ENCODE results near the gene PRSS8. TPM values are rescaled to one million over a fixed set of nuclear protein-coding genes. Genes with fewer than 3 reads are reported as not detected.

The PRSS8 gene
- total RNA-seq, 1 donor from 2014 or later, result not detected

DNA sequence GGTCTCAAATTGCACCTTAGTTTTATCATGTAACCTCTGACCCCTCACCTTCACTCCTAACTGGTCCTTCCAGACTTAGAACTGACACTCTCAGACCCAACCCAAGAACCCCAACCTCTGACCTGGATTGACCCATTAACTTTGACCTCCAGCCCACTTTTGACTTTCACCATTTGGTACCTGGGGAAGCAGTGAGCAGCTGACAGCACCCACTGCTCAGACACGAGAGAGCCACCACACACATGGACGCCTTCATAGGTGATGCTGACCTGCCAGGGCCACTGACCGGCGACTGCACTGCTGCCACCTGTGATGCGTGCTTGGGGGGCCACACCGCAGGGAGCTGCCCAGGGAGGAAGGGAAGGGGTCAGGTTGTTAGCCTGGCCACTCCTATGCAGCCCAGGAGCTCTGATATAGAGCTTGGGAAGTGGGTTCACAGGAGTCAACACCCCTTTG is 2.5 kb downstream of the PRSS8 start:
- Mint-ChIP-seq H3K27me3 (ENCODE audit: low read depth) (no peaks in the 10 kb centered on the region), H3K27ac (ENCODE audit: unreplicated experiment) (no peak overlapping the region), H3K9me3 (ENCODE audit: low read depth) (no peaks in the 10 kb centered on the region), H3K4me1 (ENCODE audit: low read depth) (peaks cover 5% of the 10 kb centered on the region), H3K4me3 (ENCODE audit: unreplicated experiment) (no peak overlapping the region), H3K36me3 (ENCODE audit: low read depth) (peaks cover 2% of the 10 kb centered on the region)
- TF ChIP-seq, protein P1, sequence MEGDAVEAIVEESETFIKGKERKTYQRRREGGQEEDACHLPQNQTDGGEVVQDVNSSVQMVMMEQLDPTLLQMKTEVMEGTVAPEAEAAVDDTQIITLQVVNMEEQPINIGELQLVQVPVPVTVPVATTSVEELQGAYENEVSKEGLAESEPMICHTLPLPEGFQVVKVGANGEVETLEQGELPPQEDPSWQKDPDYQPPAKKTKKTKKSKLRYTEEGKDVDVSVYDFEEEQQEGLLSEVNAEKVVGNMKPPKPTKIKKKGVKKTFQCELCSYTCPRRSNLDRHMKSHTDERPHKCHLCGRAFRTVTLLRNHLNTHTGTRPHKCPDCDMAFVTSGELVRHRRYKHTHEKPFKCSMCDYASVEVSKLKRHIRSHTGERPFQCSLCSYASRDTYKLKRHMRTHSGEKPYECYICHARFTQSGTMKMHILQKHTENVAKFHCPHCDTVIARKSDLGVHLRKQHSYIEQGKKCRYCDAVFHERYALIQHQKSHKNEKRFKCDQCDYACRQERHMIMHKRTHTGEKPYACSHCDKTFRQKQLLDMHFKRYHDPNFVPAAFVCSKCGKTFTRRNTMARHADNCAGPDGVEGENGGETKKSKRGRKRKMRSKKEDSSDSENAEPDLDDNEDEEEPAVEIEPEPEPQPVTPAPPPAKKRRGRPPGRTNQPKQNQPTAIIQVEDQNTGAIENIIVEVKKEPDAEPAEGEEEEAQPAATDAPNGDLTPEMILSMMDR (IDR thresholded peaks at IDR 0.05), result no peak
- DNase-seq (ENCODE audit: low spot score), result no peak

DNA sequence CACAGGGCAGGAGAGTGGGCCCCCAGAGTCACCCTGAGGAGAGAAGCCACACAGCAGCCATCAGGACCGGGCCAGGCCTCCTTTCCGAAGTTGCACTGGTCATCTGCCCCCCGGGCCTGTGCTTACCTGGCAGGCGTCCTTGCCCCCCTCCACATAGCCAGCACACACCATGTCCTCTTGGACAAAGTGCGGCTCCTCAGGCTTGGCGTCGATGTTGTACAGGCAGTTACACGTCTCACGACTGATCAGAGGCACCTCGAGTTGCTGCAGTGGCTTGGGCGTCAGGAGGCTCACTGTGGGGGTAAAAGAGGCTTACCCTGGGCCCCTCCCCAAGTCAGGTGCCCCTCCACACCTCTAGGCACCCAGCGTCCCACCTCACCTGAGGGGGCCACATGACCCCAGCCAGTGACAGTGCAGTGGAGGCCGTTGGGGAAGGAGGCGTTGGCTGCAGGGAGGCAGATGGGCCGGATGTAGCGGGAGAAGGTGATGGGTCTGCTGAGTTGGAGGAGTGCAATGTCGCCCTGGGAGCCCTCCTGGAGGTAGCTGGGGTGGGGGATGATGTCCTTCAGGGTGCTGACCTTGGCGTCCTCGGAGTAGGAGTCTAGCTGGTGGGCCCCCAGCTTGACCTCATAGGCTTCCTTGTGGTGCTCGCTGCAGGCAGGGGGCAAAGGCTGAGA is 3.1 kb downstream of the PRSS8 start:
- no peaks in the 10 kb centered on the region for H3K27me3 Mint-ChIP-seq (ENCODE audit: low read depth)
- no peak overlapping the region for H3K27ac Mint-ChIP-seq (ENCODE audit: unreplicated experiment)
- peaks cover 6% of the 10 kb centered on the region for H3K36me3 Mint-ChIP-seq (ENCODE audit: low read depth)
- TF ChIP-seq, protein P1 (IDR thresholded peaks at IDR 0.05), result no peak
- DNase-seq (ENCODE audit: low spot score), result no peak
- H3K4me1 Mint-ChIP-seq (ENCODE audit: low read depth), result peaks cover 5% of the 10 kb centered on the region
- no peak overlapping the region for H3K4me3 Mint-ChIP-seq (ENCODE audit: unreplicated experiment)
- no peaks in the 10 kb centered on the region for H3K9me3 Mint-ChIP-seq (ENCODE audit: low read depth)

DNA sequence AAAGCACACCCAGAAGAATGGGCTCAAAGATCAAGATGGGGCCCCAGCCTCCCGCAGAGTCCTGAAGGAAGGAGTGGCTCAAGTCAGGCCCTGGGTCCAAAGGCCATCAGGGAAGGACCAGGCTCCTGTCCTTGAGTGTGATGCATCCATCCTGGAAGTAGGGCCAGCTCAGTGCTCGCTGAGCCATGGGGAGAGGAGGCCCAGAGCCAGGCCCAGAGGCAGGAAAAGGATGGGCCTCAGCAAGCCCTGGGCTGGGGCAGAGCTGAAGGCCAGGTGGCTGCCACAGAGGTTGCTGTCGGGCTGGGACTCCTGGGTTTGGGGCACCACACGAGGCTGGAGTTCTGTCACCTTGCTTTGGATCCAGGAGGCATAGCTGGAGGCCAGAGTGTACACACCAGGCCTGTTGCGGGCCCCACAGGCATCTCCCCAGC is 3.7 kb downstream of the PRSS8 start:
- TF ChIP-seq, protein P1 (IDR thresholded peaks at IDR 0.05), result no peak
- peaks cover 6% of the 10 kb centered on the region for H3K36me3 Mint-ChIP-seq (ENCODE audit: low read depth)
- no peaks in the 10 kb centered on the region for H3K27me3 Mint-ChIP-seq (ENCODE audit: low read depth)
- DNase-seq (ENCODE audit: low spot score), result no peak
- H3K4me1 Mint-ChIP-seq (ENCODE audit: low read depth), result peaks cover 5% of the 10 kb centered on the region
- H3K9me3 Mint-ChIP-seq (ENCODE audit: low read depth), result no peaks in the 10 kb centered on the region
- H3K4me3 Mint-ChIP-seq (ENCODE audit: unreplicated experiment), result no peak overlapping the region
- H3K27ac Mint-ChIP-seq (ENCODE audit: unreplicated experiment), result no peak overlapping the region

DNA sequence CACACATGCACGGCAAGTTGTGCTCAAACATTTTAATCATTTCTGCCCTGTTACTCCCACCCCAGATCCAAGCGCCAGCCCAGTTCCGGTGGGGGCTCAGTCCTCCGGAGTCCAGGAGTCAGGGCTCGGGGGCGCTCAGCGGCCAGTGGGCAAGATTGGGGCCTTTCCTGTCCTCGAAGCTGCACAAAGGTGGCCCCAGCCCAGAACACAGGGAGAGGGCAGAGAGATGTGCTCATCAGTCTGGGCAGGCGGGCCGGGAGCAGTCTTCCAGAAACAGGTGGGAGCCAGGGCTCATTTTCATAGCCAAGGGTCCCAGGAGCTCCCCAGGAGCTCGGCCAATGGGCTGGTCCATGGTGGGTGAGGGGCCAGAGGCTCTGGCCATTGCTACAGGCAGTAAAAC is 4.1 kb downstream of the PRSS8 start:
- Mint-ChIP-seq H3K27ac (ENCODE audit: unreplicated experiment) (no peak overlapping the region), H3K4me1 (ENCODE audit: low read depth) (peaks cover 5% of the 10 kb centered on the region), H3K9me3 (ENCODE audit: low read depth) (no peaks in the 10 kb centered on the region), H3K36me3 (ENCODE audit: low read depth) (peaks cover 6% of the 10 kb centered on the region), H3K4me3 (ENCODE audit: unreplicated experiment) (no peak overlapping the region), H3K27me3 (ENCODE audit: low read depth) (no peaks in the 10 kb centered on the region)
- TF ChIP-seq, protein P1 (IDR thresholded peaks at IDR 0.05), result no peak
- DNase-seq (ENCODE audit: low spot score), result no peak

DNA sequence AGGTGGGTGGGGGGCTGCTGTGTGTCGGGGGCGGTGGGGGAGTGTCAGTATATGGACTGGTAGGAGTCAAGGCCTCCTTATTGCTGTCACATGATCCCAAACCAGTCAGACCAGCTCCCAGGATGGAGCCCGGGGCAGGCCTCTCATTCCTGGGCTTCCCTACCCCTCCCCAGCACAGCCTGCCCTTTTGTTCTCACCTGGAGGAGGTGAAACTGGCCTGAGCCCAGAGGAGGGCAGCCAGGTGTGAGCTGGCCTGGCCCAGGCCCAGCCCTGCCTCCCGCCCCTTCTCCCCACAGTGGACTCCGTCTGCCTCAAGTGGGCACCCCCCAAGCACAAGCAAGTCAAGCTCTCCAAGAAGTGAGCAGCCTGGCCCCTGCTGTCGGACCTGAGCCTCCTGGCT is 4.6 kb downstream of the PRSS8 start:
- H3K4me3 Mint-ChIP-seq (ENCODE audit: unreplicated experiment), result no peak overlapping the region
- H3K27me3 Mint-ChIP-seq (ENCODE audit: low read depth), result no peaks in the 10 kb centered on the region
- no peaks in the 10 kb centered on the region for H3K9me3 Mint-ChIP-seq (ENCODE audit: low read depth)
- no peak for DNase-seq (ENCODE audit: low spot score)
- H3K36me3 Mint-ChIP-seq (ENCODE audit: low read depth), result peaks cover 6% of the 10 kb centered on the region
- no peak overlapping the region for H3K27ac Mint-ChIP-seq (ENCODE audit: unreplicated experiment)
- peaks cover 5% of the 10 kb centered on the region for H3K4me1 Mint-ChIP-seq (ENCODE audit: low read depth)
- TF ChIP-seq, protein P1 (IDR thresholded peaks at IDR 0.05), result no peak
